Stimulated activated CD8-positive, alpha-beta memory T cell treated with anti-CD3 and anti-CD28 coated beads, Interleukin-15, amount 100 ng/mL, for 24 hours (primary cell): ENCODE results near the gene ARR3.
"Not testable (repeated sequence)": the region's sequence is repeated elsewhere in the genome, so short reads cannot be mapped to it uniquely, and the experiment has no call there.

Experiments
- DNase-seq: peaks from one replicate; pipeline ENCODE4 v3.0.0-alpha.2; 2020; ENCODE audit warnings: low read depth

Gene ARR3

DNA sequence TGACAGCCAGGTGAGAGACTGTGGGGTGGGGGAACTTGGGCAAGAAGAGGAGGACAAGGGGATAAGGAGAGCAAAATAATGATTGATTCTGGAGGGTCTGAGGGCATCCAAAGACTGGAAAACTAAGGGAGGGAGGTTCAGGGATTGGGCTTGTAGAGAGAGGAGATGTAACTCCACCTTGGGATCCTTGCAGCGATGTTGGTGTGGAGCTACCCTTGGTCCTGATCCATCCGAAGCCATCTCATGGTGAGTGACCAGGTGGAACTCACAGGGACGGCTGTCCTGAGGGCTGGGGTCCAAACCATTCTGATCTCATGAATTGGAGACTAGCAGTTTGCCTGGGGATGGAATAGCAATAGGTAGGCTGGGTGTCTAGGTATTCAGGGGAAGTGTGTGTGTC, 12.4 kb downstream of the ARR3 start:
- DNase-seq = no peak

- DNase-seq = no peak
Observed at GRCh38 chrX:70281951-70282350, 13.8 kb downstream of the ARR3 start, which contains the start of gene RAB41. Gene RAB41 (plus strand): TSS chrX:70282172. CDS start chrX:70282218, 46 bp downstream.

DNA sequence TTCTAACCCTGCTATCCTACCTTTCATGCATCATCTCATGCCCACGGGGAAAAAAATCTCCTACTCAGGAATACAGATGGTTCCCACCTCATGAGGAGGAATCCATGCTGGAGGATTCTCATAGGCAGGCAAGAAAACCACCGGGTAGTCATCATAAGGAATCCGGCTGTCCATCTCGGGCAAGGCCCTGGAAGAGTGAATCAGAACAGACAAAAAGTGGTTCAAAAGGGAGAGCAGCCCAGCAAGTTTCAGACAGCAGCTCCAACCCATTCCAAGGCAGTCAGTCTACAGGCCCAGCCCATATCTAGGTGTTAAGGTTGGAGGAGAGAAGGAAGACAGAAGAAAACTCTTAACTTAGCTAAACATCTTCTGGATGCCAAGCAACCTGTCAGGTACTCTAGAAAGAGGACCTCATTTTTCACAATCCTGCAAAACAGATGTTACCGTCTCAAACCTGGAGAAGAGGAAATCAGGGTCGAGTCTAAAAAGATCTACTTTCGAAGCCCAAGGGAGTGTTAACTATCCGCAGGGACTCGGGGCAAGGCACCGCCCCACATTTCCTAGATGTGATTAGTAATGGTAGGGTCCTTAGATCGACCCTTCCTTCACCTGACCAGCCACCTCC, 21.1 kb downstream of the ARR3 start:
- no peak for DNase-seq

- DNase-seq = peak; percentile 53
Observed at GRCh38 chrX:70289793-70290770, 21.9 kb downstream of the ARR3 start, which contains the start of the genes KIF4A and PDZD11. Gene KIF4A (plus strand): TSS chrX:70290104. CDS start chrX:70290459, 355 bp downstream. Gene PDZD11 (minus strand): TSS chrX:70289927. CDS start chrX:70289341, 586 bp downstream.

DNA sequence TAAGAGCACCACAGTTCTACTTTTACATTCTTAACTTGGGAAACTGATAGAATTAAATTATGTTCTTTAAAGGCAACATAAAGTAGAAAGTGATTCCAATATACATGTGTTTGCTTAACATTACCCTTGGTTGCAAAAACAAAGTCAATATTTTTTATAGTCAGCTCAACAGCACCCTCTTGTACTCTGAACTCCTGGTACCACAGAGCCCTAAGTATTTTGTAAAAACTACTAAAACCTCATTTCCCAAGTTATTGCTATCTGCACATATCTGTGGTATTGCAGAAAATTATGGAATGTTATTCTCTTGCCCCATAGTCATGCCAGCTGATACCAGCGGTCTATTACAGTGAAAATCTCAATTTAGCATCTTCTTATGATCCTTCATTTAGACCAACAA, 24.7 kb downstream of the ARR3 start:
- no peak for DNase-seq

DNA sequence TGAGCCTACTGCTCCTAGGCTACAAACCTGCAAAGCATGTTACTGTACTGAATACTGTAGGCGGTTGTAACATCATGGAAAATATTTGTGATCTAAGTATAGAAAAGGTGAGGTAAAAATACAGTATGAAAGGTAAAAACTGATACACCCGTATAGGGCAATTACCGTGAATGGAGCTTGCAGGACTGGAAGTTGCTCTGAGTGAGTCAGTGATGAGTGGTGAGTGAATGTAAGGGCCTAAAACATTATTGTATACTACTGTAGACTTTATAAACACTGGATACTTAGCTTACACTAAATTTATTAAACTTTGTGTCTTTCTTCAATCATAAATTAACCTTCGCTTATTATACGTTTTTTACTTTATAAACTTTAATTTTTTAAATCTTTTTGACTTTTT, 25.5 kb downstream of the ARR3 start:
- DNase-seq = no peak

GRCh38 chrX:70301716-70302115, 33.6 kb downstream of the ARR3 start:
- no peak for DNase-seq

- no peak for DNase-seq
Observed at GRCh38 chrX:70313503-70313902, 45.4 kb downstream of the ARR3 start.

- DNase-seq = no peak
Observed at GRCh38 chrX:70322784-70323183, 54.6 kb downstream of the ARR3 start.

DNA sequence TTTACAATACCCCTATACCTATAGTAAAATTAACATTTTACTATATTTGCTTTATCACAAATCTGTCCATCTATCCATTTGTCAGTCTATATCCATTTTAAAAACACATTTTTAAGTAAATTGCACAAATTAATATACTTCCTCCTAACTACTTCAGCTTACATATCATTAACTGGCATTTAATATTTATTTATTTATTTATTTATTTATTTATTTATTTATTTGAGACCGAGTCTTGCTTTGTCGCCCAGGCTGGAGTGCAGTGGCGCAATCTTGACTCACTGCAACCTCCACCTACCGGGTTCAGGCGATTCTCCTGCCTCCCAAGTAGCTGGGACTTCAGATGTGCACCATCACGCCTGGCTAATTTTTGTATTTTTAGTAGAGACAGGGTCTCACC, 55.5 kb downstream of the ARR3 start:
- not testable (repeated sequence) for DNase-seq

DNA sequence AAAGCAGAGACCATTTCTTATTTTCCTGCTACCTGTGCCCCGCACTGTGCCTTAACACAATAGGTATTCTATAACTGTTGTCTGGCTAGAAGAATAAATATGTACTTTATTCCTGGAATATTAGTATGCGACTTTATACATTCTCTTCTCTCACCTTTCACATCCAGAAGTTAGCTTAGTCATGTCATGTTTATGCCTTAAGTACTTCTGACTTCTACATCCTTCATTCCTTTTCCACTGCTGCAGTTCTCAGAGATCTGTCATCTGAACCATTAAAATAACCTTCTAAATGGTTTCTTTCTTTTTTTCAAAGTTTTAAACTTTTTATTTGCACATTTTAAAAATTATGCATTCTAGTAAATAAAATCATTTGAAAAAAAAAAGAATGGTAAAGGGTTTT, 56.2 kb downstream of the ARR3 start:
- DNase-seq = no peak

DNA sequence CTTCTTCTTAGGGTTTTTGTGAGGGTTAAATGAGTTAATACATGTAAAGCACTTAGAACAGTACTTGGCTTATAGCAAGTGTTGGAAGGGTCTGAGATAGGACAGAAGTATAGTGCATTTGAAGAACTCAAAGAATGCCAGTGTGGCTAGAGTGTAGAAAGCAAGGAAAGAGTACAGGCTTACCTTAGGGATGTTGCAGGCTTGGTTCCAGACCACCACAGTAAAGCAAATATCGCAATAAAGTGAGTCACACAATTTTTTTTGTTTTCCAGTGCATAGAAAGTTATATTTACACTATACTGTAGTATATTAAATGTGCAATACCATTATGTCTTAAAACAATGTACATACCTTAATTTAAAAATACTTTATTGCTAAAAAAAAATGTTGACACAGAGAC, 63.0 kb downstream of the ARR3 start:
- DNase-seq = no peak
